HUES6 (cell line): Measurements from ENCODE around the gene OGFR.

Experiments used
- H3K27ac ChIP-seq: 2 replicates; pipeline ENCODE4 v1.7.0; 2013; ENCODE audit warnings: low read depth, mild to moderate bottlenecking, low read length, inconsistent platforms
- H3K27me3 ChIP-seq: 2 replicates; pipeline ENCODE4 v1.6.1; 2013; ENCODE audit warnings: low read length; ENCODE audit not compliant: control insufficient read depth, insufficient read depth
- H3K36me3 ChIP-seq: 2 replicates; pipeline ENCODE4 v1.6.1; 2013; ENCODE audit warnings: low read length; ENCODE audit not compliant: control insufficient read depth, insufficient read depth
- H3K4me1 ChIP-seq: 2 replicates; pipeline ENCODE4 v1.6.1; 2013; ENCODE audit warnings: low read length; ENCODE audit not compliant: control insufficient read depth, insufficient read depth
- H3K4me3 ChIP-seq: 2 replicates; pipeline ENCODE4 v1.5.1; 2013; ENCODE audit warnings: low read depth, low read length
- H3K9ac ChIP-seq: one replicate; pipeline ENCODE4 v1.6.1; 2013; ENCODE audit warnings: mild to moderate bottlenecking, low read length
- H3K9me3 ChIP-seq: 2 replicates; pipeline ENCODE4 v1.6.1; 2013; ENCODE audit warnings: low read depth, low read length; ENCODE audit not compliant: control insufficient read depth, insufficient read depth

The OGFR gene

GRCh38 chr20:62860391-62860923, 55.8 kb downstream of the OGFR start:
- peak overlapping the region; percentile 2 for H3K9ac ChIP-seq
- peaks cover 16% of the 10 kb centered on the region for H3K36me3 ChIP-seq
- no peak overlapping the region for H3K27ac ChIP-seq

GRCh38 chr20:62860924-62861691, 56.5 kb downstream of the OGFR start:
- Histone ChIP-seq H3K4me1 (peaks cover 17% of the 10 kb centered on the region), H3K27ac (no peak overlapping the region), H3K9ac (peak overlapping the region; percentile 77), H3K36me3 (peaks cover 15% of the 10 kb centered on the region), H3K4me3 (peak overlapping the region; percentile 81), H3K9me3 (no peaks in the 10 kb centered on the region), H3K27me3 (no peaks in the 10 kb centered on the region)

More at GRCh38 chr20:62860391-62860923, 55.8 kb downstream of the OGFR start:
- Histone ChIP-seq H3K4me1 (peaks cover 17% of the 10 kb centered on the region), H3K27me3 (no peaks in the 10 kb centered on the region), H3K9me3 (no peaks in the 10 kb centered on the region), H3K4me3 (peak overlapping the region; percentile 45)

- peak within 1 kb of the TSS; percentile 77 for H3K9ac ChIP-seq
- H3K9me3 ChIP-seq = no peaks in the 10 kb centered on the region
- H3K27ac ChIP-seq = no peak within 1 kb of the TSS
- no peaks in the 10 kb centered on the region for H3K27me3 ChIP-seq
- H3K4me1 ChIP-seq = peaks cover 17% of the 10 kb centered on the region
- H3K4me3 ChIP-seq = peak within 1 kb of the TSS; percentile 81
- H3K36me3 ChIP-seq = peaks cover 12% of the 10 kb centered on the region
Observed at GRCh38 chr20:62861726-62862336, 57.2 kb downstream of the OGFR start, which contains the start of gene TCFL5. TCFL5 (minus strand) TSS chr20:62861822; CDS start chr20:62861670, 152 bp downstream.
